Measurements from ENCODE around the gene CEP170B. TPM values are rescaled to one million over a fixed set of nuclear protein-coding genes. Genes with fewer than 3 reads are reported as not detected.

CEP170B gene
- total and polyA plus RNA-seq, 4 donors, result 1.5 to 10.9 (median 6.7) TPM

DNA sequence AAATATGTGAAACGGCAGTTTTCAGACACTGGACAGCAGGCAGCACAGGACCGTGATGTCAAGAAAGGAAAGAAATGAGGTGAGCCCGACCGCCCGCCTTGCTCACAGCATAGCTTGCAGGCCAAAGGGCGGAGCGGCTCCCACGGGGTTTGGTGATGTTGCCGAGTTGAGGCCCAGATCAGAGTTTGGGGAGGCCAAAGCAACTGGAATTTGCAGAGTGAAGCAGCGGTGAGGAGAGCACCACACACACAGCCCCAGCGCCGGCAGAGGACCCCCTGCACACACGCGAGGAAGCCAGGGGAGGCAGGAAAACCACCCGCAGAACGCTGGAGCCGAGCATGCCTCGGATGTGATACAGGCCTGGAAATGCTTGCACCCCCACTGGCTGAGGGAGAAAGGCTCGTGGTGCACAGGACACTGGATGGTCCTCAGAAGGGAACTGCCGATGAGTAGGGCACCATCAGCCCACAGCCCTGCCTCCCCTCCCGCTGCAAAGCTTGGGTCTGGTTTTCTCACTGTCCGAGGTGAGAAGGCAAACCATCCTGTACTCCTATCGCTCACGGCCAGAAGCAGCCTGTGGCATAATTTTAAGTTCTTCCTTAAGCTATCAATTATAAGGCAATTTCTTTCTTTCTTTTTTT lies 33.9 kb downstream of the CEP170B start:
- DNase-seq (ENCODE audit: low spot score), result no peak
- no peaks in the 10 kb centered on the region for H3K9me3 ChIP-seq (ENCODE audit: control insufficient read depth in 4 of 4, low read length in 3 of 4)
- no peak overlapping the region for H3K27ac ChIP-seq (ENCODE audit: low read depth in 1 of 2, low read length in 2 of 2)
- no peaks in the 10 kb centered on the region for H3K27me3 ChIP-seq (ENCODE audit: control insufficient read depth in 4 of 4, insufficient read depth in 4 of 4, low read length in 3 of 4)
- 83% methylated on average over 24 of the region's 24 CpGs for WGBS
- no peak overlapping the region for H3K9ac ChIP-seq (ENCODE audit: low read depth in 1 of 2, low read length in 2 of 2)
- peaks cover 5 to 16% (median 6%) of the 10 kb centered on the region in 4 donors for H3K4me1 ChIP-seq (ENCODE audit: control insufficient read depth in 4 of 4, insufficient read depth in 4 of 4, low read length in 3 of 4)
- no peak overlapping the region for H3K4me3 ChIP-seq (ENCODE audit: low read depth in 1 of 3, low read length in 3 of 3)
- TF ChIP-seq YY1 (IDR thresholded peaks at IDR 0.05) (no peak), FOXA1 (IDR thresholded peaks at IDR 0.05) (no peak), TAF1 (conservative IDR thresholded peaks at IDR 0.05) (no peak), HNF4G (IDR thresholded peaks at IDR 0.05) (no peak), NR2F2 (IDR thresholded peaks at IDR 0.05) (no peak), EGR1 (IDR thresholded peaks at IDR 0.05; ENCODE audit: low read depth in 2 of 2) (no peak), FOXA2 (IDR thresholded peaks at IDR 0.05) (no peak), HNF4A (conservative IDR thresholded peaks at IDR 0.05) (no peak)
- TF ChIP-seq, protein P1, sequence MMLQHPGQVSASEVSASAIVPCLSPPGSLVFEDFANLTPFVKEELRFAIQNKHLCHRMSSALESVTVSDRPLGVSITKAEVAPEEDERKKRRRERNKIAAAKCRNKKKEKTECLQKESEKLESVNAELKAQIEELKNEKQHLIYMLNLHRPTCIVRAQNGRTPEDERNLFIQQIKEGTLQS (IDR thresholded peaks at IDR 0.05), result no peak
- peaks cover 0 to 2% (median 0%) of the 10 kb centered on the region in 4 donors for H3K36me3 ChIP-seq (ENCODE audit: control insufficient read depth in 4 of 4, insufficient read depth in 3 of 4, low read depth in 1 of 4, low read length in 3 of 4)

DNA sequence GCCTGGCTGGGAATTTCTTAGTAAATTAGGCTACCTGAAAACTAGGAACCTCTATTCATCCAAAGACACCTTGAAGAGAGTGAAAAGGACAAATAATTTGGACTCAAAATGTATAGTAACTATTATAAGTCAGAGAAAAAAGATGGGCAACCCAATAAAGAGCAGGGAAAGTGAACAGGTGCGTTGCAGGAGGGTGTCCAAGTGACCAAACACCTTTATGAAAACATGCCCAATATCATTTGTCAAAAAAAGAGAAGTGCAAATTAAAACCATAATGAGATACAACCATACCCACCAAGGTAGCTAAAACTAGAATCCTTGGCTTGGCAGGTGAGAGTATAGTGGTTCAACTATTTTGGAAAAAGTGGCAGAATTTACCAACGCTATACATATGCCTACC lies 34.7 kb downstream of the CEP170B start:
- Histone ChIP-seq H3K27me3 (ENCODE audit: control insufficient read depth in 4 of 4, insufficient read depth in 4 of 4, low read length in 3 of 4) (peaks cover 0 to 3% (median 0%) of the 10 kb centered on the region in 4 donors), H3K9me3 (ENCODE audit: control insufficient read depth in 4 of 4, low read length in 3 of 4) (no peaks in the 10 kb centered on the region), H3K4me1 (ENCODE audit: control insufficient read depth in 4 of 4, insufficient read depth in 4 of 4, low read length in 3 of 4) (peaks cover 2 to 10% (median 6%) of the 10 kb centered on the region in 4 donors), H3K36me3 (ENCODE audit: control insufficient read depth in 4 of 4, insufficient read depth in 3 of 4, low read depth in 1 of 4, low read length in 3 of 4) (no peaks in the 10 kb centered on the region), H3K9ac (ENCODE audit: low read depth in 1 of 2, low read length in 2 of 2) (no peak overlapping the region), H3K4me3 (ENCODE audit: low read depth in 1 of 3, low read length in 3 of 3) (no peak overlapping the region), H3K27ac (ENCODE audit: low read depth in 1 of 2, low read length in 2 of 2) (no peak overlapping the region)
- TF ChIP-seq, protein P2, sequence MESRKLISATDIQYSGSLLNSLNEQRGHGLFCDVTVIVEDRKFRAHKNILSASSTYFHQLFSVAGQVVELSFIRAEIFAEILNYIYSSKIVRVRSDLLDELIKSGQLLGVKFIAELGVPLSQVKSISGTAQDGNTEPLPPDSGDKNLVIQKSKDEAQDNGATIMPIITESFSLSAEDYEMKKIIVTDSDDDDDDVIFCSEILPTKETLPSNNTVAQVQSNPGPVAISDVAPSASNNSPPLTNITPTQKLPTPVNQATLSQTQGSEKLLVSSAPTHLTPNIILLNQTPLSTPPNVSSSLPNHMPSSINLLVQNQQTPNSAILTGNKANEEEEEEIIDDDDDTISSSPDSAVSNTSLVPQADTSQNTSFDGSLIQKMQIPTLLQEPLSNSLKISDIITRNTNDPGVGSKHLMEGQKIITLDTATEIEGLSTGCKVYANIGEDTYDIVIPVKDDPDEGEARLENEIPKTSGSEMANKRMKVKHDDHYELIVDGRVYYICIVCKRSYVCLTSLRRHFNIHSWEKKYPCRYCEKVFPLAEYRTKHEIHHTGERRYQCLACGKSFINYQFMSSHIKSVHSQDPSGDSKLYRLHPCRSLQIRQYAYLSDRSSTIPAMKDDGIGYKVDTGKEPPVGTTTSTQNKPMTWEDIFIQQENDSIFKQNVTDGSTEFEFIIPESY (IDR thresholded peaks at IDR 0.05), result no peak
- TF ChIP-seq FOXA1 (IDR thresholded peaks at IDR 0.05) (no peak), RXRA (IDR thresholded peaks at IDR 0.05) (no peak), YY1 (IDR thresholded peaks at IDR 0.05) (no peak), HNF4A (conservative IDR thresholded peaks at IDR 0.05) (no peak), HNF4G (IDR thresholded peaks at IDR 0.05) (no peak), FOXA2 (IDR thresholded peaks at IDR 0.05) (no peak), EGR1 (IDR thresholded peaks at IDR 0.05; ENCODE audit: low read depth in 2 of 2) (no peak), GABPA (IDR thresholded peaks at IDR 0.05 in 1 of 2, conservative IDR thresholded peaks at IDR 0.05 in 1 of 2) (no peak), JUND (IDR thresholded peaks at IDR 0.05) (no peak), RAD21 (IDR thresholded peaks at IDR 0.05) (no peak), SP1 (IDR thresholded peaks at IDR 0.05) (no peak), NR2F2 (IDR thresholded peaks at IDR 0.05) (no peak), TAF1 (conservative IDR thresholded peaks at IDR 0.05) (no peak)
- TF ChIP-seq, protein P1 (IDR thresholded peaks at IDR 0.05), result no peak
- TF ChIP-seq, protein P3, sequence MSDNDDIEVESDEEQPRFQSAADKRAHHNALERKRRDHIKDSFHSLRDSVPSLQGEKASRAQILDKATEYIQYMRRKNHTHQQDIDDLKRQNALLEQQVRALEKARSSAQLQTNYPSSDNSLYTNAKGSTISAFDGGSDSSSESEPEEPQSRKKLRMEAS (IDR thresholded peaks at IDR 0.05), result no peak
- TF ChIP-seq, protein P4, sequence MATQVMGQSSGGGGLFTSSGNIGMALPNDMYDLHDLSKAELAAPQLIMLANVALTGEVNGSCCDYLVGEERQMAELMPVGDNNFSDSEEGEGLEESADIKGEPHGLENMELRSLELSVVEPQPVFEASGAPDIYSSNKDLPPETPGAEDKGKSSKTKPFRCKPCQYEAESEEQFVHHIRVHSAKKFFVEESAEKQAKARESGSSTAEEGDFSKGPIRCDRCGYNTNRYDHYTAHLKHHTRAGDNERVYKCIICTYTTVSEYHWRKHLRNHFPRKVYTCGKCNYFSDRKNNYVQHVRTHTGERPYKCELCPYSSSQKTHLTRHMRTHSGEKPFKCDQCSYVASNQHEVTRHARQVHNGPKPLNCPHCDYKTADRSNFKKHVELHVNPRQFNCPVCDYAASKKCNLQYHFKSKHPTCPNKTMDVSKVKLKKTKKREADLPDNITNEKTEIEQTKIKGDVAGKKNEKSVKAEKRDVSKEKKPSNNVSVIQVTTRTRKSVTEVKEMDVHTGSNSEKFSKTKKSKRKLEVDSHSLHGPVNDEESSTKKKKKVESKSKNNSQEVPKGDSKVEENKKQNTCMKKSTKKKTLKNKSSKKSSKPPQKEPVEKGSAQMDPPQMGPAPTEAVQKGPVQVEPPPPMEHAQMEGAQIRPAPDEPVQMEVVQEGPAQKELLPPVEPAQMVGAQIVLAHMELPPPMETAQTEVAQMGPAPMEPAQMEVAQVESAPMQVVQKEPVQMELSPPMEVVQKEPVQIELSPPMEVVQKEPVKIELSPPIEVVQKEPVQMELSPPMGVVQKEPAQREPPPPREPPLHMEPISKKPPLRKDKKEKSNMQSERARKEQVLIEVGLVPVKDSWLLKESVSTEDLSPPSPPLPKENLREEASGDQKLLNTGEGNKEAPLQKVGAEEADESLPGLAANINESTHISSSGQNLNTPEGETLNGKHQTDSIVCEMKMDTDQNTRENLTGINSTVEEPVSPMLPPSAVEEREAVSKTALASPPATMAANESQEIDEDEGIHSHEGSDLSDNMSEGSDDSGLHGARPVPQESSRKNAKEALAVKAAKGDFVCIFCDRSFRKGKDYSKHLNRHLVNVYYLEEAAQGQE (IDR thresholded peaks at IDR 0.05), result no peak
- TF ChIP-seq, protein P5, sequence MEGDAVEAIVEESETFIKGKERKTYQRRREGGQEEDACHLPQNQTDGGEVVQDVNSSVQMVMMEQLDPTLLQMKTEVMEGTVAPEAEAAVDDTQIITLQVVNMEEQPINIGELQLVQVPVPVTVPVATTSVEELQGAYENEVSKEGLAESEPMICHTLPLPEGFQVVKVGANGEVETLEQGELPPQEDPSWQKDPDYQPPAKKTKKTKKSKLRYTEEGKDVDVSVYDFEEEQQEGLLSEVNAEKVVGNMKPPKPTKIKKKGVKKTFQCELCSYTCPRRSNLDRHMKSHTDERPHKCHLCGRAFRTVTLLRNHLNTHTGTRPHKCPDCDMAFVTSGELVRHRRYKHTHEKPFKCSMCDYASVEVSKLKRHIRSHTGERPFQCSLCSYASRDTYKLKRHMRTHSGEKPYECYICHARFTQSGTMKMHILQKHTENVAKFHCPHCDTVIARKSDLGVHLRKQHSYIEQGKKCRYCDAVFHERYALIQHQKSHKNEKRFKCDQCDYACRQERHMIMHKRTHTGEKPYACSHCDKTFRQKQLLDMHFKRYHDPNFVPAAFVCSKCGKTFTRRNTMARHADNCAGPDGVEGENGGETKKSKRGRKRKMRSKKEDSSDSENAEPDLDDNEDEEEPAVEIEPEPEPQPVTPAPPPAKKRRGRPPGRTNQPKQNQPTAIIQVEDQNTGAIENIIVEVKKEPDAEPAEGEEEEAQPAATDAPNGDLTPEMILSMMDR (IDR thresholded peaks at IDR 0.05; ENCODE audit: low read depth, low read length, missing input control), result no peak
- 60% methylated on average over 2 of the region's 2 CpGs for WGBS
- DNase-seq (ENCODE audit: low spot score), result no peak
